Endometrium (tissue), 2 donors: ENCODE results near the gene RAB15.
A peak's percentile ranks its signal among the peaks of the same experiment; 100 is the strongest.

ENCODE experiments used
- FAIRE-seq: peaks from 2 replicates; lab custom pipeline; 2012; peaks lifted over from hg19 to GRCh38; lab: Jason Lieb, UNC
- donor health status: control.
- donor health status: control.

Gene RAB15

DNA sequence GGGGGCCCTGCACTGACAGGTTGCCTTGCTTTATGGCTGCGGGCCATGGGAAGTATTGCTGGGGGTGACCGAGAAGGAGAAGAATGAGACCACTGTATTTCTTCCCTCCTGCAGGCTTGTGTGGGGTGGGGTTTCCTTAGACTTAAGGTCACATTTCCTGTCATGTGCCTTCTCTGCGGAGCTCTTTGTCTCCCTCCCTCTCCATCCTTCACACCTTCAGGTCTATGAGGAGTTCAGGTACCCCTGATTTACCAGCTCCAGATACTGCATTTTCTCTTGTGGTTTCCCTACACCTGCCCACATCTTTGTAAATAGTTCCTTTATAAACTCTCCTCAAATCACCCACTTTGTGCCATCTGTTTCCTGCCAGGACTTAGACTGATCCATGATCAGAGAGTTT lies 18.2 kb upstream of the RAB15 start:
- no peak for FAIRE-seq

GRCh38 chr14:64987438-64987767 lies 15.3 kb upstream of the RAB15 start:
- no peak for FAIRE-seq

- peak; percentile 80 for FAIRE-seq
Observed at GRCh38 chr14:64986648-64987437, 14.7 kb upstream of the RAB15 start, which contains the start of gene FNTB. TSS of gene FNTB (plus strand) at chr14:64986895. CDS start at chr14:64986954, 59 bp downstream.

- peak; percentile 72 for FAIRE-seq
Observed at GRCh38 chr14:64983439-64984310, 11.5 kb upstream of the RAB15 start.

- no peak for FAIRE-seq
Observed at GRCh38 chr14:64979336-64980074, 7.4 kb upstream of the RAB15 start.

- no peak for FAIRE-seq
Observed at GRCh38 chr14:64974563-64974962, 2.4 kb upstream of the RAB15 start.

- FAIRE-seq: no peak
Observed at GRCh38 chr14:64973826-64974225, 1.7 kb upstream of the RAB15 start.

DNA sequence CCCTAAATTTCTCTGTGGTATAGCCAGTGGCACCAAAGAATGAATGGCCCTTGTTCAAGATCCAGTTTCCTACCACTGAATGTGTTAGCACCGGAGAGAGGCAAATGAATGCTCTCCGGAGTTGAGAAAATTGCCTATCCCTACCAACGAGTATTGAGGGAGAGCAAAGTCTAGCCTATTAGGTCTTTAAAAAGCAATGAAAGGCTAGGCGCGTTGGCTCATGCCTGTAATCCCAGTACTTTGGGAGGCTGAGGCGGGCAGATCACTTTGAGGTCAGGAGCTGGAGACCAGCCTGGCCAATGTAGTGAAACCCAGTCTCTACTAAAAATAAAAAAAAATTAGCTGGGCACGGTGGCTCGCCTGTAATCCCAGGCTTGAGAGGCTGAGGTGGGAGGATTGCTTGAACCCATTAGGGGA lies 898 bp upstream of the RAB15 start:
- FAIRE-seq: no peak

GRCh38 chr14:64971491-64971942 lies 619 bp downstream of the RAB15 start:
- no peak for FAIRE-seq

- no peak for FAIRE-seq
Observed at GRCh38 chr14:64970776-64971477, 1.2 kb downstream of the RAB15 start.

GRCh38 chr14:64970041-64970440 lies 2.1 kb downstream of the RAB15 start:
- no peak for FAIRE-seq

DNA sequence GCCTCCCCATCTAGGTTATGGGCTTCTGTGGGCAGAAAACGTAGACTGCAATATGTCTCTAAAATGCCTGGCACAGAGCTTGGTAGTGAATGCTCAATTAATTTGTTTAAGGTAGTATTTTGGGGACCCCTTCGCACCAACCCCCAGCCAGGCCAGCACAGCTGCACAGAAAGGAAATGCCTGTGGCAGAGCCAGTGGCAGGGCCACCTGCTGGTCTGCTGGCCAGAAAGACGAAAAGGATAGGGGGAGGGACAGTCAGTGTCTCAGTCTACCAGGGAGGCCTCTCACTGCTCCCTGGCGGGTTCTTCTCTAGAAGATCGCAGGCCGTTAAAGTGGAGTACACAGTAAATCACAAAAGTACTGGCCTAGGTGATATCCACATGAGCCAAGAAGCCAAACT lies 3.5 kb downstream of the RAB15 start:
- FAIRE-seq: no peak

DNA sequence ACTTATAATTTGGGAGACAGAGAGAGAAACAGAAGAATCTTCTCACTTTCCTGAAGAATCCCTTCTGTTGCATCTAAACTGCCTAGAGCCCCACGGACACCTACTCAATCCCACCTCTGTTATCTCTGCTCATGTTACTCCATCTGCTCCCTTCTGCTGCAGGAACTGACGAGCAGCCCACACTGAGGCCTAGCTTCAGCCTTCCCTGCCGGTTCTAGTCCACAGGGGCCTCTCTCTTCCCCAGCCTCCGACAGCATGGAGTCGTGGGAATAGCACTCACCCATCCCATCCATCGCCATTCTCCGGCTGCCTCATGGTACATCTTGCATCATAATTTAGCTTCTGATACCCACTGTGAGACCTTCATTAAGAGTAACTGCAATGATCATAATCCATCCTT lies 4.0 kb downstream of the RAB15 start:
- FAIRE-seq: no peak

GRCh38 chr14:64966976-64967375 lies 5.2 kb downstream of the RAB15 start:
- FAIRE-seq: no peak

DNA sequence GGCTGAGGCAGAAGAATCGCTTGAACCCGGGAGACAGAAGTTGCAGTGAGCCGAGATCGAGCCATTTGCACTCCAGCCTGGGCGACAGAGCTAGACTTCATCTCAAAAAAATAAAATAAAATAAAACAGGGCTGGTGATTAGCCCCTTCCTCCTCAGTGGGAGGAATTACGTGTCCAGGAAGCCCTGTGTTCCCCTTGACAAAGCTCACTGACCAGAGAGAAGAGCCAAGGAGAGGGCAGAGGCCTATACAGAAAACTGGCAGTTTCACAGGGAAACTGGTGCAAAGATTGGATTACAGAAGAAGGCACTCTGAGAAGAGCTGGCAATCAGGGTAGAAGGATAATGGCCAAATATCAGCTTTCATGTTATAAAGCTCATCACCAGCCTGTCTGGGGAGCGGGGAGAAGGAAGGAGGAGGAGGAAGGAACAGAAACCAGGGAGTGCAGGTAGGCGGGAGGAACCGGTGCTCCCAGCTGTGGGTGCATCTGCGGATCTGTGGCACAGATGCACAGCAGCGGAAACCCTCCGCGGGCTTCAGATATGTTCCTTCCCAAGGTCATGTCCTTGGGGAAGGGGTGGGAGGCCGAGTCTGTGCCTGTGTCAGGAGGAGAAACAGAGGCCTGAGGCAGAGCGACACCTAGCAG lies 6.7 kb downstream of the RAB15 start:
- no peak for FAIRE-seq

GRCh38 chr14:64963611-64964010 lies 8.5 kb downstream of the RAB15 start:
- no peak for FAIRE-seq

DNA sequence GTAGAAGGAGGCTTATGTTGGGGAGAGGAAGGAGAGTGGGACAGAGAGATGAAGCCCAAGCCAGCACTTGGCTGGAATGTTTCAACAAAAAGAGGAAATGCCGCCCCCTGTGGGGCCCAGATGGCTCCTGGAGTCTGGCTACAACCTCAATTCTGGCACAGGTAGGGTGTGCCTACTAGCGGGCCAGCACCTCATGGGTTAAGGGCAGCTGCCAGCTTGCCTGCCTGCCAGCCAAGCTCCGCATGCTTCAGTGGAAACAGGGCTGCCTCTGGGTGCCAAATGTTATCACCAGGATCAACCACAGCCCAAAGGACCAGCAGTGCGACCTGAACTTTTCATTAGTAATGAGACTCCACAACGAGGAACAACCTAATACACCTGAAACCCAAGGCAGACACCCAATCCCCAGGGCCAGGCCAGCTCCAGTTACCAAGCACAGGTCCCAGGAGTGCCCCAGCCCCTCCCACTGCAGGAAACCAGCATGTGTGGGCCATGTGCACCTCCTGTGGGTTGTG lies 11.3 kb downstream of the RAB15 start:
- no peak for FAIRE-seq

GRCh38 chr14:64958743-64959142 lies 13.4 kb downstream of the RAB15 start:
- FAIRE-seq: no peak

DNA sequence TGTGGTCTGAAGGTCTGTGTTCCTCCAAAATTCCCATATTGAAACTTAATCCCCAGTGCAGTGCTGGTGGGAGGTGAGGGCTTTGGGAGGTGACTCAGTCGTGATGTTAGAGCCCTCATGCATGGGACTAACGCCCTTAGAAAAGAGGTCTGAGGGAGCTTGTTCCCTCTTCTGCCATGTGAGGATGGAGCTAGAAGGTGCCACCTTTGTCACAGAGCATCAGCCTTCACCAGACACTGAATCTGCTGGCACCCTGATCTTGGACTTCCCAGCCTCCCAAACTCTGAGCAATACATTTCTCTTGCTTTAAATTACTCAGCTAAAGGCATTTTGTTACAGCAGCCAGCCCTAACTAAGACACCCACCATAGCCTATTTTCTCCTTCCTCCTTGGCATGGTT lies 13.9 kb downstream of the RAB15 start:
- FAIRE-seq: no peak

- FAIRE-seq: no peak
Observed at GRCh38 chr14:64956697-64957406, 15.3 kb downstream of the RAB15 start.

DNA sequence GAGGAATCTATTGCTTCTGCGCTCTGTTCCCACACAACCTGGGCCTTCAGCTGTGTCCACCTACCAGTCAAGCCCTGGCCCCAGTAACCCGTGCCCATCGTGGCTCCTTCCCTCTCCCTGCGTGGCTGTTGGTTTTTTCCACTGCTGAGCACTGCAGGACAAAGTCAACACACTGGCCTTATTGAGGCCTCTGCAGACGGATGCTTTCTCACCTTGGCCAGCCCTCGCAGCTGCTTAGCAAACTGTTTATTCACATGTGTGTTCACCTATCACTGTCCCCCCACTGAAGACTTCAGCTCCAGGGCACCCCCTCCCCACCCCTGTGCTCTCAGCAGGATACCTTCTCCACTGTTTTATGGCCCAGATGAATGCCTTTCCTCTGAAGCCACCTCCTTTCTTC lies 16.8 kb downstream of the RAB15 start:
- no peak for FAIRE-seq
